Measurements from ENCODE around the gene APOA5.

APOA5 gene

GRCh38 chr11:116786966-116787365, 4.7 kb downstream of the APOA5 start:
- H3K36me3 ChIP-seq (replicated peaks in 1 of 2; ENCODE audit: control insufficient read depth in 2 of 2, insufficient read depth in 2 of 2, low read length in 2 of 2): peaks cover 30 to 51% of the 10 kb centered on the region in 2 donors
- no peak for DNase-seq (ENCODE audit: low spot score)
- no peak overlapping the region for H3K23ac ChIP-seq (ENCODE audit: low read depth, low read length, poor library complexity)
- H2AFZ ChIP-seq (ENCODE audit: low read length): peak overlapping the region; percentile 86
- H3K27ac ChIP-seq (replicated peaks; ENCODE audit: low read length): no peak overlapping the region
- H3K27me3 ChIP-seq (ENCODE audit: control insufficient read depth in 3 of 3, insufficient read depth in 3 of 3, low read depth in 1 of 3, low read length in 3 of 3): peaks cover 0 to 12% (median 3%) of the 10 kb centered on the region in 3 experiments
- H3K9ac ChIP-seq (ENCODE audit: low read depth, low read length, poor library complexity): no peak overlapping the region
- H3K4me1 ChIP-seq (ENCODE audit: control insufficient read depth in 2 of 2, insufficient read depth in 1 of 2, low read depth in 1 of 2, low read length in 2 of 2): peaks cover 8 to 15% of the 10 kb centered on the region in 2 donors
- H4K91ac ChIP-seq (ENCODE audit: low read depth, low read length, poor library complexity): no peak overlapping the region
- no peak overlapping the region for H2AK5ac ChIP-seq (ENCODE audit: low read depth, low read length)
- no peak overlapping the region for H3K14ac ChIP-seq (ENCODE audit: low read length)
- no CpG with 5 or more reads among the region's 5 CpGs for WGBS, 2 donors (ENCODE audit: extremely low coverage in 2 of 2, insufficient read length in 2 of 2, insufficient replicate concordance in 1 of 2)
- peak overlapping the region in 1 of 2 donors; percentile 58 for H3K4me3 ChIP-seq (ENCODE audit: low read length in 2 of 2)
- no peak overlapping the region for H3K4ac ChIP-seq (ENCODE audit: low read length)
- H3K4me2 ChIP-seq (ENCODE audit: insufficient read depth, low read length, poor library complexity, severe bottlenecking): peak overlapping the region; percentile 92
- H3K79me1 ChIP-seq (ENCODE audit: low read depth, low read length): no peaks in the 10 kb centered on the region
- no peak overlapping the region for H2BK120ac ChIP-seq (ENCODE audit: low read depth, low read length)
- no peaks in the 10 kb centered on the region for H3K9me3 ChIP-seq (replicated peaks in 1 of 2; ENCODE audit: control insufficient read depth in 2 of 2, insufficient read depth in 1 of 2, low read depth in 1 of 2, low read length in 2 of 2)
- H4K8ac ChIP-seq (ENCODE audit: low read depth, low read length): no peak overlapping the region
- no peak overlapping the region for H2BK12ac ChIP-seq (ENCODE audit: low read length)
- H2BK5ac ChIP-seq (ENCODE audit: low read length): no peak overlapping the region
- no peak overlapping the region for H2BK15ac ChIP-seq (ENCODE audit: low read length)
- H3K18ac ChIP-seq (ENCODE audit: low read length): no peak overlapping the region

GRCh38 chr11:116786326-116786725, 5.4 kb downstream of the APOA5 start:
- no peak overlapping the region for H2BK12ac ChIP-seq (ENCODE audit: low read length)
- H3K23ac ChIP-seq (ENCODE audit: low read depth, low read length, poor library complexity): no peak overlapping the region
- peaks cover 31 to 56% of the 10 kb centered on the region in 2 donors for H3K36me3 ChIP-seq (replicated peaks in 1 of 2; ENCODE audit: control insufficient read depth in 2 of 2, insufficient read depth in 2 of 2, low read length in 2 of 2)
- no CpG with 5 or more reads among the region's 2 CpGs for WGBS, 2 donors (ENCODE audit: extremely low coverage in 2 of 2, insufficient read length in 2 of 2, insufficient replicate concordance in 1 of 2)
- H4K91ac ChIP-seq (ENCODE audit: low read depth, low read length, poor library complexity): no peak overlapping the region
- no peaks in the 10 kb centered on the region for H3K9me3 ChIP-seq (replicated peaks in 1 of 2; ENCODE audit: control insufficient read depth in 2 of 2, insufficient read depth in 1 of 2, low read depth in 1 of 2, low read length in 2 of 2)
- H2BK15ac ChIP-seq (ENCODE audit: low read length): no peak overlapping the region
- H4K8ac ChIP-seq (ENCODE audit: low read depth, low read length): no peak overlapping the region
- peak overlapping the region in 1 of 2 donors; percentile 58 for H3K4me3 ChIP-seq (ENCODE audit: low read length in 2 of 2)
- H3K27me3 ChIP-seq (ENCODE audit: control insufficient read depth in 3 of 3, insufficient read depth in 3 of 3, low read depth in 1 of 3, low read length in 3 of 3): peaks cover 0 to 12% (median 3%) of the 10 kb centered on the region in 3 experiments
- no peak overlapping the region for H2AK5ac ChIP-seq (ENCODE audit: low read depth, low read length)
- no peak for DNase-seq (ENCODE audit: low spot score)
- no peak overlapping the region for H3K4me2 ChIP-seq (ENCODE audit: insufficient read depth, low read length, poor library complexity, severe bottlenecking)
- H3K27ac ChIP-seq (replicated peaks; ENCODE audit: low read length): no peak overlapping the region
- no peak overlapping the region for H2BK120ac ChIP-seq (ENCODE audit: low read depth, low read length)
- H3K18ac ChIP-seq (ENCODE audit: low read length): no peak overlapping the region
- H3K4ac ChIP-seq (ENCODE audit: low read length): no peak overlapping the region
- H2BK5ac ChIP-seq (ENCODE audit: low read length): no peak overlapping the region
- H3K79me1 ChIP-seq (ENCODE audit: low read depth, low read length): no peaks in the 10 kb centered on the region
- H3K4me1 ChIP-seq (ENCODE audit: control insufficient read depth in 2 of 2, insufficient read depth in 1 of 2, low read depth in 1 of 2, low read length in 2 of 2): peaks cover 8 to 12% of the 10 kb centered on the region in 2 donors
- no peak overlapping the region for H2AFZ ChIP-seq (ENCODE audit: low read length)
- H3K14ac ChIP-seq (ENCODE audit: low read length): no peak overlapping the region
- H3K9ac ChIP-seq (ENCODE audit: low read depth, low read length, poor library complexity): no peak overlapping the region

GRCh38 chr11:116782728-116783127, 9.0 kb downstream of the APOA5 start:
- Histone ChIP-seq H3K9me3 (replicated peaks in 1 of 2; ENCODE audit: control insufficient read depth in 2 of 2, insufficient read depth in 1 of 2, low read depth in 1 of 2, low read length in 2 of 2) (no peaks in the 10 kb centered on the region), H2BK12ac (ENCODE audit: low read length) (no peak overlapping the region), H2BK15ac (ENCODE audit: low read length) (no peak overlapping the region), H3K79me1 (ENCODE audit: low read depth, low read length) (no peaks in the 10 kb centered on the region), H3K27me3 (ENCODE audit: control insufficient read depth in 3 of 3, insufficient read depth in 3 of 3, low read depth in 1 of 3, low read length in 3 of 3) (no peaks in the 10 kb centered on the region), H3K9ac (ENCODE audit: low read depth, low read length, poor library complexity) (no peak overlapping the region), H3K36me3 (replicated peaks in 1 of 2; ENCODE audit: control insufficient read depth in 2 of 2, insufficient read depth in 2 of 2, low read length in 2 of 2) (peaks cover 41 to 91% of the 10 kb centered on the region in 2 donors), H3K4ac (ENCODE audit: low read length) (no peak overlapping the region), H3K14ac (ENCODE audit: low read length) (no peak overlapping the region), H2BK120ac (ENCODE audit: low read depth, low read length) (no peak overlapping the region), H3K4me2 (ENCODE audit: insufficient read depth, low read length, poor library complexity, severe bottlenecking) (no peak overlapping the region), H2AK5ac (ENCODE audit: low read depth, low read length) (no peak overlapping the region), H3K27ac (replicated peaks; ENCODE audit: low read length) (no peak overlapping the region), H3K18ac (ENCODE audit: low read length) (no peak overlapping the region), H4K91ac (ENCODE audit: low read depth, low read length, poor library complexity) (no peak overlapping the region), H2BK5ac (ENCODE audit: low read length) (no peak overlapping the region), H3K4me1 (ENCODE audit: control insufficient read depth in 2 of 2, insufficient read depth in 1 of 2, low read depth in 1 of 2, low read length in 2 of 2) (peaks cover 4 to 5% of the 10 kb centered on the region in 2 donors), H3K4me3 (ENCODE audit: low read length in 2 of 2) (no peak overlapping the region), H3K23ac (ENCODE audit: low read depth, low read length, poor library complexity) (no peak overlapping the region), H2AFZ (ENCODE audit: low read length) (no peak overlapping the region), H4K8ac (ENCODE audit: low read depth, low read length) (no peak overlapping the region)
- DNase-seq (ENCODE audit: low spot score): no peak
- WGBS, 2 donors (ENCODE audit: extremely low coverage in 2 of 2, insufficient read length in 2 of 2, insufficient replicate concordance in 1 of 2): no CpG with 5 or more reads among the region's 4 CpGs

- no peak for DNase-seq (ENCODE audit: low spot score)
- H3K9me3 ChIP-seq (replicated peaks in 1 of 2; ENCODE audit: control insufficient read depth in 2 of 2, insufficient read depth in 1 of 2, low read depth in 1 of 2, low read length in 2 of 2): no peaks in the 10 kb centered on the region
- H3K9ac ChIP-seq (ENCODE audit: low read depth, low read length, poor library complexity): no peak overlapping the region
- no peak overlapping the region for H3K4me3 ChIP-seq (ENCODE audit: low read length in 2 of 2)
- H2BK15ac ChIP-seq (ENCODE audit: low read length): no peak overlapping the region
- no CpG with 5 or more reads among the region's 4 CpGs for WGBS, 2 donors (ENCODE audit: extremely low coverage in 2 of 2, insufficient read length in 2 of 2, insufficient replicate concordance in 1 of 2)
- H2BK5ac ChIP-seq (ENCODE audit: low read length): no peak overlapping the region
- no peak overlapping the region for H2BK120ac ChIP-seq (ENCODE audit: low read depth, low read length)
- H3K23ac ChIP-seq (ENCODE audit: low read depth, low read length, poor library complexity): no peak overlapping the region
- H3K4ac ChIP-seq (ENCODE audit: low read length): no peak overlapping the region
- no peak overlapping the region for H4K91ac ChIP-seq (ENCODE audit: low read depth, low read length, poor library complexity)
- H4K8ac ChIP-seq (ENCODE audit: low read depth, low read length): no peak overlapping the region
- no peak overlapping the region for H3K18ac ChIP-seq (ENCODE audit: low read length)
- no peak overlapping the region for H3K27ac ChIP-seq (replicated peaks; ENCODE audit: low read length)
- H3K36me3 ChIP-seq (replicated peaks in 1 of 2; ENCODE audit: control insufficient read depth in 2 of 2, insufficient read depth in 2 of 2, low read length in 2 of 2): peaks cover 25 to 75% of the 10 kb centered on the region in 2 donors
- no peaks in the 10 kb centered on the region for H3K27me3 ChIP-seq (ENCODE audit: control insufficient read depth in 3 of 3, insufficient read depth in 3 of 3, low read depth in 1 of 3, low read length in 3 of 3)
- H3K4me1 ChIP-seq (ENCODE audit: control insufficient read depth in 2 of 2, insufficient read depth in 1 of 2, low read depth in 1 of 2, low read length in 2 of 2): peaks cover 0 to 3% of the 10 kb centered on the region in 2 donors
- no peaks in the 10 kb centered on the region for H3K79me1 ChIP-seq (ENCODE audit: low read depth, low read length)
- H3K14ac ChIP-seq (ENCODE audit: low read length): no peak overlapping the region
- H2AK5ac ChIP-seq (ENCODE audit: low read depth, low read length): no peak overlapping the region
- no peak overlapping the region for H2BK12ac ChIP-seq (ENCODE audit: low read length)
- no peak overlapping the region for H2AFZ ChIP-seq (ENCODE audit: low read length)
- H3K4me2 ChIP-seq (ENCODE audit: insufficient read depth, low read length, poor library complexity, severe bottlenecking): no peak overlapping the region
Measured at GRCh38 chr11:116778556-116778955, 13.1 kb downstream of the APOA5 start.
